ENCODE measurements around the gene CBX4. TPM values are rescaled to one million over a fixed set of nuclear protein-coding genes. Genes with fewer than 3 reads are reported as not detected.

The CBX4 gene
- total and polyA plus RNA-seq, 2 of the 13 experiments (the other 11 are each of a cell fraction or from before 2014, with no cell fraction given), result 25.8 to 50.8 TPM

DNA sequence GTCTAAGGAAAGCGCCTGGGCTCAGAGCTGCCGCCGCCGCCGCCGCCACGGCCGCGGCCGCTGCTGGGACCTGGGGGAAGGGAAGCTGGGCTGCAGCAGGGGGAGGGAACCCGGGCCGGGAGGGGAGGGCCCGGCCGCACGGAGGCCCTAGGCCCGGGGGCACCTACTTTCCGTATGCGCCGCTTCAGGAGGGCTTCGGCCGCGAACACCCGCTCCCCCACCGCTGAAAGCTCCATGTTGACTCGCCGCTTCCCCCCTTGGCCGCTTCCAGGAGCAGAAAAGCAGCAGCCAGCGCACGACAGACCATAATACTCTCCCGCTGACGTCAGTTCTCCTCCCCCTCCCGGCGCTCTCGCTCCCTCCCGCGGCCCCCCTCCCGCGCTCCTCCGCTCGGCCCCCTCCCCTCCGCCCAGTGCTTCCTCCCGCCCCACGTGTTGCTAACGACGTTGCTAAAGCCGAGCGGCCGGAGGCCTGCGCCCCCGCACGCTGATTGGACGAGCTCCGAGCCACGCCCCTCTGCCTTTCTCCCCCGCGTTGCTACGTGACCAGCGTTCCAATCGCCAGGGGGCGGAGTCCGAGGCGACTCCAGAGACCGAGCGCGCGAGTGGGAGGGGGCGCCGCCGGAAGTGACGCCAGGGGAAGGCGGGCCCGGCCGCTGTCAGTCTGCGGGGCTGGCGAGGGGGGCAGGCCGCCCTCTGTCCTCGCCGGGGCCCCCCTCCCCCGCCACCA, 42.3 kb downstream of the CBX4 start, which contains the start of gene CBX8 (continued):
- TF ChIP-seq ZNF343 (CRISPR knock-in tag; IDR thresholded peaks at IDR 0.05) (no peak), MAF1 (CRISPR knock-in tag; IDR thresholded peaks at IDR 0.05; ENCODE audit: borderline replicate concordance) (peak; percentile 74; the same call in 1 of the 2 replicates), BHLHE40 (IDR thresholded peaks at IDR 0.05; ENCODE audit: low read length) (peak; percentile 19), ZIK1 (CRISPR knock-in tag; IDR thresholded peaks at IDR 0.05; ENCODE audit: borderline replicate concordance, low read depth) (no peak), ZNF326 (CRISPR knock-in tag; IDR thresholded peaks at IDR 0.05; ENCODE audit: borderline replicate concordance) (no peak), RXRB (CRISPR knock-in tag; IDR thresholded peaks at IDR 0.05; ENCODE audit: borderline replicate concordance) (peak; percentile 5; the same call in 1 of the 2 replicates), NFYC (CRISPR knock-in tag; IDR thresholded peaks at IDR 0.05) (peak; percentile 90), ATF7-NPFF (CRISPR knock-in tag; IDR thresholded peaks at IDR 0.05; ENCODE audit: low read depth) (0 out of 2 replicates have a peak, but pooled peaks have one; percentile 5), ZNF776 (CRISPR knock-in tag; IDR thresholded peaks at IDR 0.05) (0 out of 2 replicates have a peak, but pooled peaks have one; percentile 61), ZNF331 (CRISPR knock-in tag; IDR thresholded peaks at IDR 0.05) (peak; percentile 48; the same call in 1 of the 2 replicates), PLRG1 (conservative IDR thresholded peaks at IDR 0.05) (no peak), RBFOX2 (IDR thresholded peaks at IDR 0.05; ENCODE audit: low read depth, low read length) (peak; percentile 85), MATR3 (CRISPR knock-in tag; IDR thresholded peaks at IDR 0.05) (no peak), ZNF138 (CRISPR knock-in tag; IDR thresholded peaks at IDR 0.05; ENCODE audit: low read depth) (0 out of 2 replicates have a peak, but pooled peaks have one; percentile 64), TEAD2 (CRISPR knock-in tag; IDR thresholded peaks at IDR 0.05) (no peak)
- TF ChIP-seq, protein P1, sequence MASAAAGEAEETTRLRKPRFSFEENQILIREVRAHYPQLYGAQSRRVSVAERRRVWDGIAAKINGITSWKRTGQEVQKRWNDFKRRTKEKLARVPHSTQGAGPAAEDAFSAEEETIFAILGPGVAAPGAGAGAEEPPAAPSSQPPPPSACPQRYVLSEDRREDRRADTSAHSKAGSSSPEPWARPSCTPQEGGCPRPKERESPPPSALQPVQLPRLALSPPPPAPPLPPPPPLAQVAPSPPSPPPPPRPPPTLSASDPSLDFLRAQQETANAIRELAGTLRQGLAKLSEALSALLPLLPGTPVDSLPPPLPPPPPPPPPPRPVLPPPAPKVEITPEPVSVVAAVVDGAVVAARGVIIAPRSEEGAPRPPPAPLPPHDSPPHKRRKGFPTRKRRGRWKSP (CRISPR knock-in tag; IDR thresholded peaks at IDR 0.05), result no peak
- TF ChIP-seq, protein P2, sequence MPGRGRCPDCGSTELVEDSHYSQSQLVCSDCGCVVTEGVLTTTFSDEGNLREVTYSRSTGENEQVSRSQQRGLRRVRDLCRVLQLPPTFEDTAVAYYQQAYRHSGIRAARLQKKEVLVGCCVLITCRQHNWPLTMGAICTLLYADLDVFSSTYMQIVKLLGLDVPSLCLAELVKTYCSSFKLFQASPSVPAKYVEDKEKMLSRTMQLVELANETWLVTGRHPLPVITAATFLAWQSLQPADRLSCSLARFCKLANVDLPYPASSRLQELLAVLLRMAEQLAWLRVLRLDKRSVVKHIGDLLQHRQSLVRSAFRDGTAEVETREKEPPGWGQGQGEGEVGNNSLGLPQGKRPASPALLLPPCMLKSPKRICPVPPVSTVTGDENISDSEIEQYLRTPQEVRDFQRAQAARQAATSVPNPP (CRISPR knock-in tag; IDR thresholded peaks at IDR 0.05), result no peak
- TF ChIP-seq, protein P3, sequence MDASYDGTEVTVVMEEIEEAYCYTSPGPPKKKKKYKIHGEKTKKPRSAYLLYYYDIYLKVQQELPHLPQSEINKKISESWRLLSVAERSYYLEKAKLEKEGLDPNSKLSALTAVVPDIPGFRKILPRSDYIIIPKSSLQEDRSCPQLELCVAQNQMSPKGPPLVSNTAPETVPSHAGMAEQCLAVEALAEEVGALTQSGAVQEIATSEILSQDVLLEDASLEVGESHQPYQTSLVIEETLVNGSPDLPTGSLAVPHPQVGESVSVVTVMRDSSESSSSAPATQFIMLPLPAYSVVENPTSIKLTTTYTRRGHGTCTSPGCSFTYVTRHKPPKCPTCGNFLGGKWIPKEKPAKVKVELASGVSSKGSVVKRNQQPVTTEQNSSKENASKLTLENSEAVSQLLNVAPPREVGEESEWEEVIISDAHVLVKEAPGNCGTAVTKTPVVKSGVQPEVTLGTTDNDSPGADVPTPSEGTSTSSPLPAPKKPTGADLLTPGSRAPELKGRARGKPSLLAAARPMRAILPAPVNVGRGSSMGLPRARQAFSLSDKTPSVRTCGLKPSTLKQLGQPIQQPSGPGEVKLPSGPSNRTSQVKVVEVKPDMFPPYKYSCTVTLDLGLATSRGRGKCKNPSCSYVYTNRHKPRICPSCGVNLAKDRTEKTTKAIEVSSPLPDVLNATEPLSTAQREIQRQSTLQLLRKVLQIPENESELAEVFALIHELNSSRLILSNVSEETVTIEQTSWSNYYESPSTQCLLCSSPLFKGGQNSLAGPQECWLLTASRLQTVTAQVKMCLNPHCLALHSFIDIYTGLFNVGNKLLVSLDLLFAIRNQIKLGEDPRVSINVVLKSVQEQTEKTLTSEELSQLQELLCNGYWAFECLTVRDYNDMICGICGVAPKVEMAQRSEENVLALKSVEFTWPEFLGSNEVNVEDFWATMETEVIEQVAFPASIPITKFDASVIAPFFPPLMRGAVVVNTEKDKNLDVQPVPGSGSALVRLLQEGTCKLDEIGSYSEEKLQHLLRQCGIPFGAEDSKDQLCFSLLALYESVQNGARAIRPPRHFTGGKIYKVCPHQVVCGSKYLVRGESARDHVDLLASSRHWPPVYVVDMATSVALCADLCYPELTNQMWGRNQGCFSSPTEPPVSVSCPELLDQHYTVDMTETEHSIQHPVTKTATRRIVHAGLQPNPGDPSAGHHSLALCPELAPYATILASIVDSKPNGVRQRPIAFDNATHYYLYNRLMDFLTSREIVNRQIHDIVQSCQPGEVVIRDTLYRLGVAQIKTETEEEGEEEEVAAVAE (CRISPR knock-in tag; IDR thresholded peaks at IDR 0.05; ENCODE audit: borderline replicate concordance), result peak; percentile 12; the same call in 1 of the 2 replicates
- TF ChIP-seq, protein P4, sequence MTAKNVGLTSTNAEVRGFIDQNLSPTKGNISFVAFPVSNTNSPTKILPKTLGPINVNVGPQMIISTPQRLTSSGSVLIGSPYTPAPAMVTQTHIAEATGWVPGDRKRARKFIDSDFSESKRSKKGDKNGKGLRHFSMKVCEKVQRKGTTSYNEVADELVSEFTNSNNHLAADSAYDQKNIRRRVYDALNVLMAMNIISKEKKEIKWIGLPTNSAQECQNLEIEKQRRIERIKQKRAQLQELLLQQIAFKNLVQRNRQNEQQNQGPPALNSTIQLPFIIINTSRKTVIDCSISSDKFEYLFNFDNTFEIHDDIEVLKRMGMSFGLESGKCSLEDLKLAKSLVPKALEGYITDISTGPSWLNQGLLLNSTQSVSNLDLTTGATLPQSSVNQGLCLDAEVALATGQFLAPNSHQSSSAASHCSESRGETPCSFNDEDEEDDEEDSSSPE (CRISPR knock-in tag; IDR thresholded peaks at IDR 0.05), result peak; percentile 53
- TF ChIP-seq, protein P5, sequence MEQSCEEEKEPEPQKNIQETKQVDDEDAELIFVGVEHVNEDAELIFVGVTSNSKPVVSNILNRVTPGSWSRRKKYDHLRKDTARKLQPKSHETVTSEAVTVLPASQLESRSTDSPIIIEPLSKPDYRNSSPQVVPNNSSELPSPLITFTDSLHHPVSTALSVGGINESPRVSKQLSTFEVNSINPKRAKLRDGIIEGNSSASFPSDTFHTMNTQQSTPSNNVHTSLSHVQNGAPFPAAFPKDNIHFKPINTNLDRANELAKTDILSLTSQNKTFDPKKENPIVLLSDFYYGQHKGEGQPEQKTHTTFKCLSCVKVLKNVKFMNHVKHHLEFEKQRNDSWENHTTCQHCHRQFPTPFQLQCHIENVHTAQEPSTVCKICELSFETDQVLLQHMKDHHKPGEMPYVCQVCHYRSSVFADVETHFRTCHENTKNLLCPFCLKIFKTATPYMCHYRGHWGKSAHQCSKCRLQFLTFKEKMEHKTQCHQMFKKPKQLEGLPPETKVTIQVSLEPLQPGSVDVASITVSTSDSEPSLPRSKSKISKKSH (CRISPR knock-in tag; IDR thresholded peaks at IDR 0.05; ENCODE audit: borderline replicate concordance), result no peak
